GM19193 (cell line): ENCODE measurements around the gene TTLL8.

Experiments used
- POLR2A ChIP-seq: IDR thresholded peaks from 4 replicates; pipeline ENCODE4 v1.6.1; 2011; ENCODE audit not compliant: insufficient read depth, insufficient read length; ENCODE audit errors: extremely low read depth

TTLL8 gene

GRCh38 chr22:49999946-50000586, 58.0 kb downstream of the TTLL8 start:
- no peak for TF ChIP-seq POLR2A

- TF ChIP-seq POLR2A, result no peak
Measured at GRCh38 chr22:49999063-49999945, 58.8 kb downstream of the TTLL8 start.

GRCh38 chr22:49998718-49999062, 59.4 kb downstream of the TTLL8 start:
- TF ChIP-seq POLR2A, result no peak

- no peak for TF ChIP-seq POLR2A
Measured at GRCh38 chr22:49997932-49998717, 60.0 kb downstream of the TTLL8 start.

- TF ChIP-seq POLR2A, result no peak
Measured at GRCh38 chr22:49997251-49997599, 60.9 kb downstream of the TTLL8 start.

GRCh38 chr22:49996518-49997250, 61.4 kb downstream of the TTLL8 start:
- no peak for TF ChIP-seq POLR2A

- TF ChIP-seq POLR2A, result no peak
Measured at GRCh38 chr22:49996119-49996517, 62.0 kb downstream of the TTLL8 start.

- TF ChIP-seq POLR2A, result no peak
Measured at GRCh38 chr22:49995361-49996118, 62.6 kb downstream of the TTLL8 start.

- TF ChIP-seq POLR2A, result no peak
Measured at GRCh38 chr22:49995041-49995360, 63.1 kb downstream of the TTLL8 start.

GRCh38 chr22:49994361-49995040, 63.6 kb downstream of the TTLL8 start:
- TF ChIP-seq POLR2A, result no peak

- TF ChIP-seq POLR2A, result no peak
Measured at GRCh38 chr22:49993649-49994360, 64.3 kb downstream of the TTLL8 start.

- no peak for TF ChIP-seq POLR2A
Measured at GRCh38 chr22:49992921-49993648, 65.0 kb downstream of the TTLL8 start.
